Progenitor cell of endocrine pancreas (in vitro differentiated cells): Measurements from ENCODE around the gene HDAC7. TPM values are rescaled to one million over a fixed set of nuclear protein-coding genes. Genes with fewer than 3 reads are reported as not detected.
A peak's percentile ranks its signal among the peaks of the same experiment; 100 is the strongest.

Experiments used
- DNase-seq: peaks from one replicate; pipeline ENCODE4 v3.0.0; 2021; ENCODE audit warnings: low spot score; ENCODE audit not compliant: unreplicated experiment
- H3K27ac Mint-ChIP-seq: 2 replicates; pipeline ENCODE4 v1.8.0; 2021; ENCODE audit warnings: mild to moderate bottlenecking, moderate library complexity, mixed read lengths
- H3K27me3 Mint-ChIP-seq: 2 replicates; pipeline ENCODE4 v1.8.0; 2021; ENCODE audit warnings: mixed read lengths
- H3K36me3 Mint-ChIP-seq: 2 replicates; pipeline ENCODE4 v1.8.0; 2022; ENCODE audit warnings: mixed read lengths; ENCODE audit not compliant: insufficient read depth
- H3K4me1 Mint-ChIP-seq: 2 replicates; pipeline ENCODE4 v1.8.0; 2021; ENCODE audit warnings: low read depth, mixed read lengths
- H3K4me3 Mint-ChIP-seq: 2 replicates; pipeline ENCODE4 v1.8.0; 2021; ENCODE audit warnings: low read depth, mild to moderate bottlenecking, moderate library complexity, mixed read lengths
- H3K9me3 Mint-ChIP-seq: 2 replicates; pipeline ENCODE4 v1.8.0; 2021; ENCODE audit warnings: low read depth, mixed read lengths
- total RNA-seq: library from RNA; stranded (reverse); gene quantifications from 2 replicates; pipeline ENCODE4 v1.2.1, GENCODE V29; 2021
- TF ChIP-seq, protein P1 (sequence below): fragments of 200-600 bp; sonication (generic); IDR thresholded peaks from one replicate; pipeline ENCODE4 v1.5.0; 2021; ENCODE audit warnings: antibody characterized with exemption, mild to moderate bottlenecking; ENCODE audit not compliant: unreplicated experiment

Gene HDAC7
- total RNA-seq, 1 donor from 2014 or later: 80.0 TPM

DNA sequence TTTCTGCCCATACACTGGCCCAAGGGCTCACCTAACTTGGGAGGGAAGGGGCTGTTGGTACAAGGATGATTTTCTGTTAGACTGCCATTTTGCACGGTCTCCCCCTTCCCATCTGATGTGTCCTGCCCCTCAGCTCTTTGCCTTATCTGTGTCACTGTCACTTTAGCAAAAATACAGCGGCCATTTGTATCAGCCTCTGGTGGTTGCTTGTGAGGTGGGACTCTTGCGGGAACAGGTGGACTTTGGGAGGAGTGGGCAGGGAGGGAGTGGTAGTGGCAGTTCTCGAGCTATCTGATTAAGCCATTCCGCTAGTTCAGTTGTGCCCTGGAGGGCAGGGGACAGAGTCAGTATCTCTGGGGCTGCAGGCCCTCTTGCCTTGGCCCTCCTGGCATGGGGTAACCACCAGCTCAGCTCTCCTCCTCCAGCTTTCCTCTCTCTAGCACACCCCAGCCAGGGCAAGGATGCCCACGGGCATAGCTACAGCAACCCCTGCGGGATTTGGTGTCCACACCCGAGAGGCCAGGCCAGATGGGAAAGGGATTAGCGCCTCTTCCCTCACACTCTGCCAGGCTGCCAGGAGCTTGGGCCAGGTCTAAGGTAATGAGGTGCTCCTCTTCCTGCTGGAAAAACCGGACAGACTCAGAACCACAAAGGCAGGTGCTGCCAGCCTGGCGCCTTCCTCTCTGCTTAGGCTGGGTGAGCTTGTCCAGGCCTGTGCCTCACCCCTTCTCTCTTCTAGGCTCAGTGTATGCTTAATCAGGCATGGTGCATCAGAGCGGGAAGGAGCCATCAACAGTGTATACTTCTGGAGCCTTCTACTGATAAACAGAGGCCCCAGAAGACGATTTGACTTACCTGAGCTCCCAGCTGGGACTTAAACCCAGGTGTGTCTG, 38.0 kb downstream of the HDAC7 start:
- Mint-ChIP-seq H3K36me3 (peaks cover 4% of the 10 kb centered on the region), H3K9me3 (no peaks in the 10 kb centered on the region), H3K4me1 (peaks cover 3% of the 10 kb centered on the region), H3K4me3 (no peak overlapping the region), H3K27me3 (no peaks in the 10 kb centered on the region), H3K27ac (no peak overlapping the region)
- no peak for DNase-seq
- TF ChIP-seq, protein P1, sequence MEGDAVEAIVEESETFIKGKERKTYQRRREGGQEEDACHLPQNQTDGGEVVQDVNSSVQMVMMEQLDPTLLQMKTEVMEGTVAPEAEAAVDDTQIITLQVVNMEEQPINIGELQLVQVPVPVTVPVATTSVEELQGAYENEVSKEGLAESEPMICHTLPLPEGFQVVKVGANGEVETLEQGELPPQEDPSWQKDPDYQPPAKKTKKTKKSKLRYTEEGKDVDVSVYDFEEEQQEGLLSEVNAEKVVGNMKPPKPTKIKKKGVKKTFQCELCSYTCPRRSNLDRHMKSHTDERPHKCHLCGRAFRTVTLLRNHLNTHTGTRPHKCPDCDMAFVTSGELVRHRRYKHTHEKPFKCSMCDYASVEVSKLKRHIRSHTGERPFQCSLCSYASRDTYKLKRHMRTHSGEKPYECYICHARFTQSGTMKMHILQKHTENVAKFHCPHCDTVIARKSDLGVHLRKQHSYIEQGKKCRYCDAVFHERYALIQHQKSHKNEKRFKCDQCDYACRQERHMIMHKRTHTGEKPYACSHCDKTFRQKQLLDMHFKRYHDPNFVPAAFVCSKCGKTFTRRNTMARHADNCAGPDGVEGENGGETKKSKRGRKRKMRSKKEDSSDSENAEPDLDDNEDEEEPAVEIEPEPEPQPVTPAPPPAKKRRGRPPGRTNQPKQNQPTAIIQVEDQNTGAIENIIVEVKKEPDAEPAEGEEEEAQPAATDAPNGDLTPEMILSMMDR: no peak

DNA sequence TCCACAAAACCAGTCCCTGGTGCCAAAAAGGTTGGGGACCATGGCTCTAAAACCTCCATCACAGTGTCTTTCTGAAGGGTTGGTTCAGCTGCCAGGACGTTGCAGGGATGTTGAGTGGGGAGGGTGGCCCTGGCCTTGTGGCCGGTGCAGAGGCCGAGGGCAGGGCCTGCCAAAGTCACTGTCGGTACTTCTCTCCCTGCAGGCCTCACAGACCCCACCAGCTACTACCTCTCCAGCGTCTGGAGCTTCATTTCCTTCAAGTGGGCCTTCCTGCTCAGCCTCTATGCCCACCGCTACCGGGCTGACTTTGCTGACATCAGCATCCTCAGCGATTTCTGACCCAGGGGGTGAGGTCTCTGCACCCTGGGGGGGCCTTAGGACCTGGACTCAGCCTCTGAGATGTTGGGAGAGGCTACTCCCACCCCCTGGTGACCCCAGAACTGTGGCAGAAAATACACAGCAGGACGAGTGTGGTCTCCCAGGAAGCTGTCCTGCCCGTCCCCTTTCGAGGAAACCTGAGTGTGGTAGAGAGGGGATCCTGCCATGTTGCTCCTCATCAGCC, 39.7 kb downstream of the HDAC7 start:
- H3K9me3 Mint-ChIP-seq: no peaks in the 10 kb centered on the region
- H3K4me1 Mint-ChIP-seq: peaks cover 3% of the 10 kb centered on the region
- H3K36me3 Mint-ChIP-seq: peaks cover 2% of the 10 kb centered on the region
- TF ChIP-seq, protein P1: no peak
- H3K27ac Mint-ChIP-seq: peak overlapping the region; percentile 81
- no peaks in the 10 kb centered on the region for H3K27me3 Mint-ChIP-seq
- no peak overlapping the region for H3K4me3 Mint-ChIP-seq
- DNase-seq: no peak

- H3K27me3 Mint-ChIP-seq: no peaks in the 10 kb centered on the region
- TF ChIP-seq, protein P1: peak; percentile 96
- peaks cover 3% of the 10 kb centered on the region for H3K4me1 Mint-ChIP-seq
- H3K9me3 Mint-ChIP-seq: no peaks in the 10 kb centered on the region
- H3K36me3 Mint-ChIP-seq: peaks cover 2% of the 10 kb centered on the region
- peak; percentile 95 for DNase-seq
- H3K27ac Mint-ChIP-seq: peak overlapping the region; percentile 81
- H3K4me3 Mint-ChIP-seq: no peak overlapping the region
Observed at GRCh38 chr12:47779301-47779942, 40.3 kb downstream of the HDAC7 start.

DNA sequence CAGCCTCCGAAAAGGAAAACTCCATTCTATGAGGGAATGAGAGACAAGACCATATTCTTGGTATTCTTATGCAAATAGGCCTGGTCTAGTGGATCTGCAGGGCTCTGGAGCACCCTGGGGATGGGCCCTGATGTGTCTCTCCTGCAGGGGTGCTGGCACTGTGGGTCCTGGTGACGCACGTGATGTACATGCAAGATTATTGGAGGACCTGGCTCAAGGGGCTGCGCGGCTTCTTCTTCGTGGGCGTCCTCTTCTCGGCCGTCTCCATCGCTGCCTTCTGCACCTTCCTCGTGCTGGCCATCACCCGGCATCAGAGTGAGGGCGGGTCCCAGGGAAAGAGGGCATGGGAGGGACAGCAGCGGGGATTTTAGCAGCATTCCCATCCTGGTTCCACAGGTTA, 40.8 kb downstream of the HDAC7 start:
- Mint-ChIP-seq H3K4me3 (no peak overlapping the region), H3K36me3 (peaks cover 2% of the 10 kb centered on the region), H3K27me3 (no peaks in the 10 kb centered on the region), H3K4me1 (peaks cover 4% of the 10 kb centered on the region), H3K9me3 (no peaks in the 10 kb centered on the region), H3K27ac (no peak overlapping the region)
- TF ChIP-seq, protein P1: no peak
- no peak for DNase-seq

- Mint-ChIP-seq H3K9me3 (no peaks in the 10 kb centered on the region), H3K27ac (no peak overlapping the region), H3K27me3 (no peaks in the 10 kb centered on the region), H3K36me3 (peaks cover 2% of the 10 kb centered on the region), H3K4me1 (peaks cover 6% of the 10 kb centered on the region), H3K4me3 (no peak overlapping the region)
- no peak for DNase-seq
- TF ChIP-seq, protein P1: no peak
Observed at GRCh38 chr12:47777741-47778558, 41.8 kb downstream of the HDAC7 start.
